IPS-18a (cell line): ENCODE measurements around the gene ZBTB17.

ENCODE experiments used
- H3K27ac ChIP-seq: one replicate; pipeline ENCODE4 v1.5.1; 2013; ENCODE audit warnings: low read length
- H3K27me3 ChIP-seq: one replicate; pipeline ENCODE4 v1.6.1; 2013; ENCODE audit warnings: mild to moderate bottlenecking, low read length; ENCODE audit not compliant: control insufficient read depth, insufficient read depth
- H3K36me3 ChIP-seq: one replicate; pipeline ENCODE4 v1.6.1; 2013; ENCODE audit warnings: low read depth, low read length; ENCODE audit not compliant: control insufficient read depth
- H3K4me1 ChIP-seq: one replicate; pipeline ENCODE4 v1.6.1; 2013; ENCODE audit warnings: low read depth, low read length; ENCODE audit not compliant: control insufficient read depth
- H3K4me3 ChIP-seq: one replicate; pipeline ENCODE4 v1.5.1; 2013; ENCODE audit warnings: low read length
- H3K9ac ChIP-seq: one replicate; pipeline ENCODE4 v1.6.1; 2013; ENCODE audit warnings: mild to moderate bottlenecking, low read length, moderate library complexity
- H3K9me3 ChIP-seq: one replicate; pipeline ENCODE4 v1.6.1; 2013; ENCODE audit warnings: low read depth, low read length; ENCODE audit not compliant: control insufficient read depth

The ZBTB17 gene

GRCh38 chr1:15974855-15975254 is 1.0 kb downstream of the ZBTB17 start:
- peaks cover 5% of the 10 kb centered on the region for H3K36me3 ChIP-seq
- H3K9me3 ChIP-seq = no peaks in the 10 kb centered on the region
- peaks cover 3% of the 10 kb centered on the region for H3K4me1 ChIP-seq
- no peaks in the 10 kb centered on the region for H3K27me3 ChIP-seq
- H3K9ac ChIP-seq = peak overlapping the region; percentile 73
- no peak overlapping the region for H3K27ac ChIP-seq
- peak overlapping the region; percentile 90 for H3K4me3 ChIP-seq

- Histone ChIP-seq H3K9ac (no peak overlapping the region), H3K9me3 (no peaks in the 10 kb centered on the region), H3K4me1 (peaks cover 3% of the 10 kb centered on the region), H3K36me3 (peaks cover 5% of the 10 kb centered on the region), H3K27ac (no peak overlapping the region), H3K4me3 (no peak overlapping the region), H3K27me3 (no peaks in the 10 kb centered on the region)
Observed at GRCh38 chr1:15973772-15974171, 2.1 kb downstream of the ZBTB17 start.

GRCh38 chr1:15972409-15972808 is 3.5 kb downstream of the ZBTB17 start:
- Histone ChIP-seq H3K4me1 (peaks cover 3% of the 10 kb centered on the region), H3K9ac (no peak overlapping the region), H3K36me3 (peaks cover 5% of the 10 kb centered on the region), H3K9me3 (no peaks in the 10 kb centered on the region), H3K27ac (no peak overlapping the region), H3K4me3 (no peak overlapping the region), H3K27me3 (no peaks in the 10 kb centered on the region)

- Histone ChIP-seq H3K9me3 (no peaks in the 10 kb centered on the region), H3K27me3 (no peaks in the 10 kb centered on the region), H3K27ac (no peak overlapping the region), H3K4me3 (no peak overlapping the region), H3K4me1 (peaks cover 3% of the 10 kb centered on the region), H3K36me3 (peaks cover 5% of the 10 kb centered on the region), H3K9ac (no peak overlapping the region)
Observed at GRCh38 chr1:15970911-15971310, 5.0 kb downstream of the ZBTB17 start.

GRCh38 chr1:15969321-15969880 is 6.5 kb downstream of the ZBTB17 start:
- no peak overlapping the region for H3K4me3 ChIP-seq
- no peaks in the 10 kb centered on the region for H3K9me3 ChIP-seq
- no peaks in the 10 kb centered on the region for H3K27me3 ChIP-seq
- peaks cover 5% of the 10 kb centered on the region for H3K36me3 ChIP-seq
- no peak overlapping the region for H3K9ac ChIP-seq
- no peak overlapping the region for H3K27ac ChIP-seq
- no peaks in the 10 kb centered on the region for H3K4me1 ChIP-seq

GRCh38 chr1:15968172-15968571 is 7.7 kb downstream of the ZBTB17 start:
- no peaks in the 10 kb centered on the region for H3K27me3 ChIP-seq
- H3K27ac ChIP-seq = no peak overlapping the region
- H3K36me3 ChIP-seq = peaks cover 5% of the 10 kb centered on the region
- H3K4me1 ChIP-seq = no peaks in the 10 kb centered on the region
- no peaks in the 10 kb centered on the region for H3K9me3 ChIP-seq
- no peak overlapping the region for H3K4me3 ChIP-seq
- no peak overlapping the region for H3K9ac ChIP-seq

- Histone ChIP-seq H3K27me3 (peaks cover 5% of the 10 kb centered on the region), H3K4me1 (no peaks in the 10 kb centered on the region), H3K9me3 (no peaks in the 10 kb centered on the region), H3K9ac (no peak overlapping the region), H3K4me3 (no peak overlapping the region), H3K36me3 (no peaks in the 10 kb centered on the region), H3K27ac (no peak overlapping the region)
Observed at GRCh38 chr1:15966956-15967344, 9.0 kb downstream of the ZBTB17 start.

GRCh38 chr1:15966081-15966955 is 9.6 kb downstream of the ZBTB17 start:
- Histone ChIP-seq H3K27ac (no peak overlapping the region), H3K9ac (no peak overlapping the region), H3K4me3 (no peak overlapping the region), H3K36me3 (no peaks in the 10 kb centered on the region), H3K9me3 (no peaks in the 10 kb centered on the region), H3K27me3 (peaks cover 6% of the 10 kb centered on the region), H3K4me1 (peaks cover 5% of the 10 kb centered on the region)

GRCh38 chr1:15965228-15965767 is 10.6 kb downstream of the ZBTB17 start:
- Histone ChIP-seq H3K27ac (no peak overlapping the region), H3K27me3 (peaks cover 16% of the 10 kb centered on the region), H3K4me1 (peaks cover 8% of the 10 kb centered on the region), H3K9ac (no peak overlapping the region), H3K36me3 (no peaks in the 10 kb centered on the region), H3K4me3 (no peak overlapping the region), H3K9me3 (no peaks in the 10 kb centered on the region)

GRCh38 chr1:15963968-15964648 is 11.8 kb downstream of the ZBTB17 start:
- Histone ChIP-seq H3K9ac (no peak overlapping the region), H3K9me3 (no peaks in the 10 kb centered on the region), H3K27me3 (peaks cover 21% of the 10 kb centered on the region), H3K36me3 (no peaks in the 10 kb centered on the region), H3K4me1 (peaks cover 8% of the 10 kb centered on the region), H3K27ac (no peak overlapping the region), H3K4me3 (no peak overlapping the region)

GRCh38 chr1:15963363-15963967 is 12.4 kb downstream of the ZBTB17 start:
- Histone ChIP-seq H3K9ac (no peak overlapping the region), H3K27ac (no peak overlapping the region)

More at GRCh38 chr1:15963363-15963967, 12.4 kb downstream of the ZBTB17 start:
- Histone ChIP-seq H3K9me3 (no peaks in the 10 kb centered on the region), H3K36me3 (no peaks in the 10 kb centered on the region), H3K4me1 (peaks cover 13% of the 10 kb centered on the region), H3K27me3 (peaks cover 24% of the 10 kb centered on the region), H3K4me3 (no peak overlapping the region)
